GM21360 (cell line): ENCODE results near the gene MED12L.

Source experiments
- ATAC-seq: cut with Tn5 transposase; IDR thresholded peaks from one replicate; pipeline ENCODE4 v1.9.1; 2021; ENCODE audit warnings: mild to moderate bottlenecking, moderate library complexity; ENCODE audit not compliant: unreplicated experiment

The MED12L gene

DNA sequence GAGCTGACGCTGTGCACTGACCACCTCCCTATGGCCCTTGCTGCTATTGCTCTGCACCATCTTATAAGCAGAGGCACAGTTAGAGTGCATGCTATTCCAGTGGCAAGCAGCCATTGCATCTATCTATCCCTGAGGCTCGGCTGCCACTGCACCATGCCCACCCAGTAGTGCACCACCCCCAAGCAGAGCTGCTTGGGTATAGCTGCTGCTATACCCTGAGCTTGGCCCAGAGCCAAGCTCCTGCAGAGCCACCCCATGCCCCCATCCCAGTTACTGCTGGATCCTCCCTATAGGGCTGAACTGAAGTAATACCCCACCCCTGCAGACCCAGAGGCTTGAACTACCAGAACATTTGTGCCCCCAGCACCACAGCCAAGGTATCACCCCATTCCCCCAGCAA lies 395.0 kb downstream of the MED12L start:
- no peak for ATAC-seq

DNA sequence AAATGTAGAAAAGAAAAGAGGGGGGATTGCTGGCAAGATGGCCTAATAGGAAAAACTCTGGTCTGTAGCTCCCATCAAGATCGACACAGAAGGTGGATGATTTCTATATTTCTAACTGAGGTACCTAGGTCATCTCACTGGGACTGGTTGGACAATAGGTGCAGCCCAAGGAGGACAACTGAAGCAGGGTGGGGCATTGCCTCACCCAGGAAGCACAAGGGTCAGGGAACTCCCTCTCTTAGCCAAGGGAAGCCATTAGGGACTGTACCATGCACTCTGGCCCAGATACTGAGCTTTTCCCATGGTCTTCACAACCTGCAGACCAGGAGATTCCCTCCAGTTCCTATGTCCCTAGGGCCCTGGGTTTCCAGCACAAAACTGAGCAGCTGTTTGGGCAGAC lies 398.0 kb downstream of the MED12L start:
- no peak for ATAC-seq

DNA sequence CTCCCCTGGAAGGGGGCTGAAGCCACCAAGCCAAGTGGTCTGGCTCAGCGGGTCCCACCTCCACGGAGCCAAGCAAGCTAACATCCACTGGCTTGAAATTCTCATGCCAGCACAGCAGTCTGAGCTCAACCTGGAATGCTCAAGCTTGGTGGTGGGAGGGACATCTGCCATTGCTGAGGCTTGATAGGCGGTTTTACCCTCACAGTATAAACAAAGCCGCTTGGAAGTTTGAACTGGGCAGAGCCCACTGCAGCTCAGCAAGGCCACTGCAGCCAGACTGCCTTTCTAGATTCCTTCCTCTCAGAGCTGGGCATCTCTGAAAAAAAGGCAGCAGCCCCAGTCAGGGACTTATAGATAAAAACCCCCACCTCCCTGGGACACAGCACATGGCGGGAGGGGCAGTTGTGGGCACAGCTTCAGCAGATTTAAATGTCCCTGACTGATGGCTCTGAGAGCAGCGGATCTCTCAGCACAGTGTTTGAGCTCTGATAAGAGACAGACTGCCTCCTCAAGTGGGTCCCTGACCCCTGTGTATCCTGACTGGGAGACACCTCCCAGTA lies 398.6 kb downstream of the MED12L start:
- no peak for ATAC-seq
